MM.1S (cell line): ENCODE results near the gene ERICH3.

Experiments
- DNase-seq: peaks from one replicate; pipeline ENCODE4 v3.0.0-alpha.2; 2015
- H2AFZ ChIP-seq: fragments of 300-600 bp; sonication (generic); 2 replicates; pipeline ENCODE4 v1.6.0; 2016; ENCODE audit warnings: antibody characterized with exemption, low read length
- H3F3A ChIP-seq: fragments of 300-600 bp; sonication (generic); 2 replicates; pipeline ENCODE4 v1.6.1; 2016; ENCODE audit warnings: mild to moderate bottlenecking, antibody characterized with exemption, low read length, moderate library complexity, mixed read lengths; ENCODE audit not compliant: insufficient read depth
- H3K27ac ChIP-seq: fragments of 300-600 bp; sonication (generic); 2 replicates; pipeline ENCODE4 v1.5.1; 2016; ENCODE audit warnings: mild to moderate bottlenecking, low read length
- H3K27me3 ChIP-seq: fragments of 300-600 bp; sonication (generic); replicated peaks from 2 replicates; pipeline ENCODE4 v1.6.0; 2016; ENCODE audit warnings: low read length; ENCODE audit not compliant: insufficient read depth
- H3K36me3 ChIP-seq: fragments of 300-600 bp; sonication (generic); replicated peaks from 2 replicates; pipeline ENCODE4 v1.6.1; 2016; ENCODE audit warnings: mild to moderate bottlenecking, low read length, mixed read lengths; ENCODE audit not compliant: insufficient read depth
- H3K4me1 ChIP-seq: fragments of 300-600 bp; sonication (generic); 2 replicates; pipeline ENCODE4 v1.6.1; 2016; ENCODE audit warnings: low read length, mixed read lengths
- H3K4me2 ChIP-seq: fragments of 300-600 bp; sonication (generic); 2 replicates; pipeline ENCODE4 v1.6.0; 2016; ENCODE audit warnings: low read depth, low read length
- H3K4me3 ChIP-seq: fragments of 300-600 bp; sonication (generic); 2 replicates; pipeline ENCODE4 v1.5.1; 2016; ENCODE audit warnings: low read length, mixed read lengths
- H3K79me2 ChIP-seq: fragments of 300-600 bp; sonication (generic); 2 replicates; pipeline ENCODE4 v1.6.1; 2016; ENCODE audit warnings: mixed run types, low read length, mixed read lengths
- H3K9ac ChIP-seq: fragments of 300-600 bp; sonication (generic); 2 replicates; pipeline ENCODE4 v1.6.1; 2016; ENCODE audit warnings: low read length, mixed read lengths
- H3K9me2 ChIP-seq: fragments of 300-600 bp; sonication (generic); replicated peaks from 2 replicates; pipeline ENCODE4 v1.6.1; 2016; ENCODE audit warnings: mild to moderate bottlenecking, low read length, mixed read lengths; ENCODE audit not compliant: insufficient read depth
- H3K9me3 ChIP-seq: fragments of 300-600 bp; sonication (generic); replicated peaks from 2 replicates; pipeline ENCODE4 v1.6.1; 2016; ENCODE audit warnings: mild to moderate bottlenecking, low read length, mixed read lengths; ENCODE audit not compliant: insufficient read depth
- H4K20me1 ChIP-seq: fragments of 300-600 bp; sonication (generic); 2 replicates; pipeline ENCODE4 v1.6.1; 2016; ENCODE audit warnings: mild to moderate bottlenecking, low read length, moderate library complexity, mixed read lengths; ENCODE audit not compliant: insufficient read depth
- CTCF ChIP-seq: fragments of 300-600 bp; sonication (generic); IDR thresholded peaks from 2 replicates; pipeline ENCODE4 v1.5.1; 2016; ENCODE audit warnings: antibody characterized with exemption, low read length, mixed read lengths
- EZH2 ChIP-seq: fragments of 300-600 bp; sonication (generic); optimal IDR thresholded peaks from 2 replicates; pipeline ENCODE3; 2017; ENCODE audit warnings: low read depth, mild to moderate bottlenecking, antibody characterized with exemption, low read length, mixed read lengths
- EZH2phosphoT487 ChIP-seq: fragments of 300-600 bp; sonication (generic); IDR thresholded peaks from 2 replicates; pipeline ENCODE4 v1.6.1; 2018; ENCODE audit warnings: antibody characterized with exemption, low read length

Gene ERICH3

GRCh38 chr1:74629283-74629682, 44.3 kb downstream of the ERICH3 start:
- Histone ChIP-seq H3K4me3 (no peak overlapping the region), H4K20me1 (no peaks in the 10 kb centered on the region), H3K79me2 (no peaks in the 10 kb centered on the region), H3K27ac (no peak overlapping the region), H3K4me2 (no peak overlapping the region), H3K9me3 (no peaks in the 10 kb centered on the region), H2AFZ (no peak overlapping the region), H3K36me3 (no peaks in the 10 kb centered on the region), H3K9me2 (no peaks in the 10 kb centered on the region), H3F3A (no peaks in the 10 kb centered on the region), H3K4me1 (no peaks in the 10 kb centered on the region), H3K9ac (no peak overlapping the region), H3K27me3 (no peaks in the 10 kb centered on the region)
- TF ChIP-seq EZH2 (no peak), EZH2phosphoT487 (no peak), CTCF (no peak)
- no peak for DNase-seq

- DNase-seq: no peak
- Histone ChIP-seq H3K4me3 (no peak overlapping the region), H3K36me3 (no peaks in the 10 kb centered on the region), H3K27me3 (no peaks in the 10 kb centered on the region), H3K4me2 (no peak overlapping the region), H3K9ac (no peak overlapping the region), H2AFZ (no peak overlapping the region), H3F3A (no peaks in the 10 kb centered on the region), H3K9me2 (no peaks in the 10 kb centered on the region), H4K20me1 (no peaks in the 10 kb centered on the region), H3K4me1 (no peaks in the 10 kb centered on the region), H3K9me3 (no peaks in the 10 kb centered on the region), H3K27ac (no peak overlapping the region), H3K79me2 (no peaks in the 10 kb centered on the region)
- no peak for TF ChIP-seq CTCF
- no peak for TF ChIP-seq EZH2
- no peak for TF ChIP-seq EZH2phosphoT487
Measured at GRCh38 chr1:74623716-74624115, 49.9 kb downstream of the ERICH3 start.

GRCh38 chr1:74620242-74620641, 53.4 kb downstream of the ERICH3 start:
- Histone ChIP-seq H3K27me3 (no peaks in the 10 kb centered on the region), H3K9me2 (no peaks in the 10 kb centered on the region), H3K27ac (no peak overlapping the region), H2AFZ (no peak overlapping the region), H3K4me2 (no peak overlapping the region), H4K20me1 (no peaks in the 10 kb centered on the region), H3K4me3 (no peak overlapping the region), H3K36me3 (no peaks in the 10 kb centered on the region), H3K79me2 (no peaks in the 10 kb centered on the region), H3K9ac (no peak overlapping the region), H3F3A (no peaks in the 10 kb centered on the region), H3K4me1 (no peaks in the 10 kb centered on the region), H3K9me3 (no peaks in the 10 kb centered on the region)
- TF ChIP-seq EZH2: no peak
- TF ChIP-seq CTCF: no peak
- no peak for TF ChIP-seq EZH2phosphoT487
- DNase-seq: no peak
